VCaP (cell line): Measurements from ENCODE around the gene RACK1.
"Not testable (repeated sequence)": the region's sequence is repeated elsewhere in the genome, so short reads cannot be mapped to it uniquely, and the experiment has no call there.

Source experiments
- H3K27ac ChIP-seq: fragments of 450-650 bp; 2 replicates; pipeline ENCODE4 v1.5.1; 2017
- TF ChIP-seq, protein P1 (sequence below): fragments of 450-650 bp; conservative IDR thresholded peaks from 2 replicates; pipeline ENCODE4 v1.5.1; 2017; ENCODE audit warnings: mild to moderate bottlenecking, moderate library complexity

RACK1 gene

DNA sequence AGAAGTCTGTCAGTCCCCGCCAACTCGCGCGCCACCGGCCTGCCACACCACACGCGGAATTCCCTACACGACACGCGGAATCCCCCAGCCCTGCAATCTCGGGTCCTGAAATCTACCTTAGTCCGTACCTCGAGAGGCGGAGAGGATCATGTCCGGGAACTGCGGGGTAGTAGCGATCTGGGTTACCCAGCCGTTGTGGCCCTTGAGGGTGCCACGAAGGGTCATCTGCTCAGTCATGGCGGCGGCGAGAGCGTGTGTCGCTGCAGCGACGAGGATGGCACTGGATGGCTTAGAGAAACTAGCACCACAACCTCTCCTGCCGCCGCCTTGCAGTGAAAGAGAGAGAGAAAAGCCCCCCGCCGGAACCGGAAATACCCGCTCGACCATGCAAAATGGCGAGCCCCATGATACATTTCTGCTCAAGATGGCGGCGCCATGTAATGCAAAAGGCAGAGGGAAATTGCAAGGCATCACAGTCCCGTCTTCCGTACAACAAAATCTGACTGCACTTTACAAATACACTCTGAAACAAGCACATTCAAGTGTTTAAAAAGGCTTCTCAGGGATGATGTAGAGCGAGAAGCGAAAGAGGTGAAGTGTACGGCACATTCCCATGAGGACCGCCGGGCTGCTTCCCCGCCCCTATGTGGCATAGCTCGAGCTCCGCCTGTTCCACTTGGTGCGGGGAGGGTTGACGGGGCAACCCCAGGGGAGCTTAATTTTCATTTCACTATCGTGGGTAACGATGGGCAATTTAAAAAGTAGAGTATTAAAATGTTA is at the start of gene RACK1:
TSS of gene RACK1 (minus strand) at position 343 of the 780 bp plus-strand sequence. CDS start at position 237, 106 bp downstream.
- TF ChIP-seq, protein P1, sequence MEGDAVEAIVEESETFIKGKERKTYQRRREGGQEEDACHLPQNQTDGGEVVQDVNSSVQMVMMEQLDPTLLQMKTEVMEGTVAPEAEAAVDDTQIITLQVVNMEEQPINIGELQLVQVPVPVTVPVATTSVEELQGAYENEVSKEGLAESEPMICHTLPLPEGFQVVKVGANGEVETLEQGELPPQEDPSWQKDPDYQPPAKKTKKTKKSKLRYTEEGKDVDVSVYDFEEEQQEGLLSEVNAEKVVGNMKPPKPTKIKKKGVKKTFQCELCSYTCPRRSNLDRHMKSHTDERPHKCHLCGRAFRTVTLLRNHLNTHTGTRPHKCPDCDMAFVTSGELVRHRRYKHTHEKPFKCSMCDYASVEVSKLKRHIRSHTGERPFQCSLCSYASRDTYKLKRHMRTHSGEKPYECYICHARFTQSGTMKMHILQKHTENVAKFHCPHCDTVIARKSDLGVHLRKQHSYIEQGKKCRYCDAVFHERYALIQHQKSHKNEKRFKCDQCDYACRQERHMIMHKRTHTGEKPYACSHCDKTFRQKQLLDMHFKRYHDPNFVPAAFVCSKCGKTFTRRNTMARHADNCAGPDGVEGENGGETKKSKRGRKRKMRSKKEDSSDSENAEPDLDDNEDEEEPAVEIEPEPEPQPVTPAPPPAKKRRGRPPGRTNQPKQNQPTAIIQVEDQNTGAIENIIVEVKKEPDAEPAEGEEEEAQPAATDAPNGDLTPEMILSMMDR = no peak
- peak within 1 kb of the TSS; percentile 98 for H3K27ac ChIP-seq

DNA sequence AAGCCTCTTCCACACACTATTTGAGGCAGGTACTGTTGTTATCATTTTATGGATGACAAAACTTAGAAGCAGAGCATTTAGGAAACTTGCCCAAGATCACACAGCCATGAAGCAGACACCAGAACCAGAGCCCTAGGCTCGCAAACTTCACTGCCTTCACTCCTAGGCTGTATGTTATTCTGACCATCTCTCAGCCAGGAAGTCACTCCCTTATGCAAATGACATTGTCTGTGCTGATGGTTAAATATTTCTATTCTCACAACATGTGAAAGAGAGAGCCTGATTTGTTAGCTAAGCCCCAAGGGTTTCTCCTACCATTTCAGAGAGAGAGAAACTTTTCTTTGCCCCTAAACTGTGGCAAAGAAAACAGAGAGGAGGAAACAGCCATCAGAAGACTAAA is 43.6 kb upstream of the RACK1 start:
- not testable (repeated sequence) for H3K27ac ChIP-seq

DNA sequence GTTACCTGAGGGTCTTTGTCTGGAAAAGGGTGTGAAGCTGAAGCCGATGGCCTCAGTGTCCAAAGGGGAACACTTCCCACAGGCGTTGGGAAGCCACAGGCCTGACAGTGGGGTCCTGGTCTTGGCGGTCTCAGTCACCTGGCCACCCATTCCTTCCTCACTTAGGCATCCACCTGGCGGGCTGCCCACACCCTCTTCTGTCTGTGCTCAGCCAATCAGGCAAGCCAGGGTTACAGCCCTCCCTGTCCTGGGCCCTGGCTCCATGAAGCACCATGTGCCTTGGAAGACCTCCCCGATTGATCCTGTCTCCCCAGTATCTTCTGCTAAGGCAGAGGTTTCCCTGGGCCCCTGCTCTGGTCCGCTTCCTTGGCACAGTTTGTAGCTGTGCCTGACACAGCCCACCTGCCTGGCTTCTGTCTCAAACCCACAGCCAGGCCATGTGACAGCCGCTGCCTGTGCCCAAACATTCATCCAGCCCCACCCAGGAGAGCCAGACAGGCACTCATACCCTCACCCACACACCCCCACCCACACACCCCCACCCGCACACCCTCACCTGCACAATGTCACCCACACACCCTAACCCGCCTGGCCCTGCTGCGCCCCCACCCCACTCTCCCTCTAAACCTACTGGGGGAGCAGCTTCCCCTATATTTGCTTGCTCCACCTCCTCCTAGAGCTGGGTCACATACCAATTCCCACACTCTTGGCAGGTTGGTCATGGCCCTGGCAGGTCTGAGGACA is 42.4 kb upstream of the RACK1 start:
- not testable (repeated sequence) for H3K27ac ChIP-seq

DNA sequence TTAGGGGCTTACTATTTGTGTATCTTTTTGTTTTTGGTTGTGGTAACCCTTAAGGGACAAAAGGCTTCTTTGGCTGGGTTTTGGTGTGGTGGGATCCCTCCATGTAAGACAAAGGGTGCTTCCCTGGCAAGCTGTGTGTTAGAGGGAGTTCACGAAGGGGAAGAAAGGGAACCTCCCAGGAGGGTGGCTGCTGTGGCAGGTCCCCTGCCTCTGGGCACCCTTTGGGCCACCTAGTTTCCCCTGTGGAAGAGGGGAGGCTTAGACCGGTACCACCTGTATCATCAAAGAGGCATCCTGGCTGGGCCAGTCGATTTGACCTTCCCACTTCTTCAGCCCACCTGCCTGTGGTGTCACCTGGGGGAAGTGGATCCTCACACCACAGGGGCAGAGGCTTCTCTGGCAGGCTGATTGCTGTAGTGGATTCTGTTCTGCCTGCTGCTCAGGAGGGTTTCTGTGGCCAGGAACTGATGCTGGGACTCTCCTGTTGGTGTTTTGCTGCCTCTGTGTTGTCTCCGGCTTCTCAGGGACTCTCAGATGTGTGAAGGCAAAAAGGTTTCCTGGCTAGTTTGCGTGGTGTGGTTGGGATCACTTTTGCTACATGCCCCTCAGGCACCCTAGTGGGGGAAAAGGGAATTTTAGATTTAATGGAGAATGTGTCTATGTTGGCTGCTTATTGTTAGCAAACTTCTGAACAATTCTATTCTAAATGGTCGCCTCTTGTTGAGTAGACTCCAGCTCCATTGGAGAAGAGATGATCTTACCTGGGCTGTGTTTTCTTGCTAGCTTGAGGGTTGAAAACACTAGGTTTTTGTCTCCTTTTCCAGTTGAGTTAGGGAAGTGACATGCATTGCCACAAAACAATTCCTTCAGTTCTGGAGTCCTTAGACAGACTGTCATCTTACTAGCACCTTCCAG is 40.4 kb upstream of the RACK1 start:
- TF ChIP-seq, protein P1 = peak; percentile 45
- H3K27ac ChIP-seq = not testable (repeated sequence)

DNA sequence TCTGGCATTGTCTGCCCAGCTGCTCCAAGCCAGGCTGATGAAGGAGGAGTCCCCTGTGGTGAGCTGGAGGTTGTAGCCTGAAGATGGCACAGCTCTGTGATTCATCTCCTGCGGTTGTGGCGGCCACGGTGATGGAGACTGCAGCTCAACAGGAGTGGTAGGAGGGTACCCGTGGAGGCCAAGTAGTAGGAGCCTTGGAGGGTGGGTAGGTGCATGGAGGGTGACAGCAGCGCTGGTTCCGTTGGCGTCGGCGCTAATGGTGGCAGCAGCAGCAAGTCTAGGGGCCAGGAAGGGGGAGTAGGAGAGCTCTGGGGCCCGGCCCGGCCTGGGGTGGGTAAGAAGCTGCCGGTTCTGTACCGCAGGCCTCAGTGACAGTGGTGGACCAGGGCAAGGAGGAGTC is 39.6 kb upstream of the RACK1 start:
- H3K27ac ChIP-seq = no peak overlapping the region
- TF ChIP-seq, protein P1 = no peak

DNA sequence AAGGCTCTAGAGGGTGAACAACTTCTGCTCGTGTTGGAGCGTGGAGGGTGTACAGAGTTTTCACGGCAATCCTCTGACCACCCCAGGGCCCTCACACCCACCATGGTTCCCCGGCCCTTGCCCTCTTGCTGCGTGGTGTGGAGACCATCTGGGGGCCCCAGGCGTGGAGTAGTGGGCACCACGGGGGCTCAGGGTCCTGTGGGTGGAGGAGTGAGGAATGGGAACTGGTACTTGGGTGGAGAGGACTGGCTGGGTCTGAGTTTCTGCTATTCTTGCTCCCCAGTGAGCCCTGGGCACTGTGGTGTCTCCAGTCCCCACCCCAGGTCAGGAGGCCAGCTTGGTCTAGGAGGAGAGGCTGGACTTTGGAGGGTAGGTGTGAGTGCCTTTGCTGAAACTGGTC is 39.2 kb upstream of the RACK1 start:
- no peak overlapping the region for H3K27ac ChIP-seq
- TF ChIP-seq, protein P1 = no peak

DNA sequence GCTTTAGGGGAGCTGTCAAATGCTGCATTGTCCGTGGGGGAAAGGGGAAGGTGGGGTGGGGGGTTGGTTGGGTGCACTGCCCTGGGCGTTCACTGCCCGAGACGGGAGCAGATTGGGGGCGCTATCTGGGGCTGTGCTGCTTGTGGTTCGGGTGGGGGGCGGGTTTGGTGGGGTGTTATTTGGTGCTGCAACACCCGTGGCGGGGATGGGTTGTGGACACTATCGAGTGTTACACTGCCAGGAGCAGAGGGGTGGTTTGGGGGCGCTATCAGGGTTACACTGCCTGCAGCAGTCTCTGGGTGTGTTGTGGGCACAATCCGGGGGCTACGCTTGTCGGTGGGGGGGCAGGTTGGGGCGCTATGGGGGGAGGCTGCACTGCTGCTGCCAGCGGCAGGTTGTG is 38.7 kb upstream of the RACK1 start:
- H3K27ac ChIP-seq = not testable (repeated sequence)

DNA sequence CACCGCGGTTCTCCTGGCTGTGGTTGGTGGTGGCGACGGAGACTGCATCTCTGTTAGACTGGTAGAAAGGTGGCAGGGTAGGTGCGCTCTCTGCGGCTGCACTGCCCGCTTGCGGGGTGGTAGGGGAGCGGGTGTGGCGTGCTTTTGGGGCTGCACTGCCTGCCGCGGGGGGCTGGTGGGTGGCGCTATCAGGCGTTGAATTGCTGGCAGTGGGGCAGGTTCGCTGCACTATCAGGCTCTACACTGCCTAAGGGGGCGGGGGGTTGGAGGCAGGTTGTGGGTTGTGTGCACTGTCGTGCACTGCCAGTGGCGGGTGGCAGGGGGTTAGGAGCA is 38.2 kb upstream of the RACK1 start:
- H3K27ac ChIP-seq = no peak overlapping the region
- TF ChIP-seq, protein P1 = no peak
